Myocyte (in vitro differentiated cells): Measurements from ENCODE around the gene PDK2. TPM values are rescaled to one million over a fixed set of nuclear protein-coding genes. Genes with fewer than 3 reads are reported as not detected.
A peak's percentile ranks its signal among the peaks of the same experiment; 100 is the strongest.

Source experiments
- DNase-seq: peaks from one replicate; pipeline ENCODE4 v3.0.0-alpha.2; 2012; ENCODE audit warnings: low read depth
- total RNA-seq: library from RNA; depleted of rRNA; stranded (reverse); fragments of >200 nt; gene quantifications from 2 replicates; pipeline ENCODE4 v1.2.3, GENCODE V29; 2014

Gene PDK2
- total RNA-seq, 1 donor from 2014 or later = 54.4 TPM

DNA sequence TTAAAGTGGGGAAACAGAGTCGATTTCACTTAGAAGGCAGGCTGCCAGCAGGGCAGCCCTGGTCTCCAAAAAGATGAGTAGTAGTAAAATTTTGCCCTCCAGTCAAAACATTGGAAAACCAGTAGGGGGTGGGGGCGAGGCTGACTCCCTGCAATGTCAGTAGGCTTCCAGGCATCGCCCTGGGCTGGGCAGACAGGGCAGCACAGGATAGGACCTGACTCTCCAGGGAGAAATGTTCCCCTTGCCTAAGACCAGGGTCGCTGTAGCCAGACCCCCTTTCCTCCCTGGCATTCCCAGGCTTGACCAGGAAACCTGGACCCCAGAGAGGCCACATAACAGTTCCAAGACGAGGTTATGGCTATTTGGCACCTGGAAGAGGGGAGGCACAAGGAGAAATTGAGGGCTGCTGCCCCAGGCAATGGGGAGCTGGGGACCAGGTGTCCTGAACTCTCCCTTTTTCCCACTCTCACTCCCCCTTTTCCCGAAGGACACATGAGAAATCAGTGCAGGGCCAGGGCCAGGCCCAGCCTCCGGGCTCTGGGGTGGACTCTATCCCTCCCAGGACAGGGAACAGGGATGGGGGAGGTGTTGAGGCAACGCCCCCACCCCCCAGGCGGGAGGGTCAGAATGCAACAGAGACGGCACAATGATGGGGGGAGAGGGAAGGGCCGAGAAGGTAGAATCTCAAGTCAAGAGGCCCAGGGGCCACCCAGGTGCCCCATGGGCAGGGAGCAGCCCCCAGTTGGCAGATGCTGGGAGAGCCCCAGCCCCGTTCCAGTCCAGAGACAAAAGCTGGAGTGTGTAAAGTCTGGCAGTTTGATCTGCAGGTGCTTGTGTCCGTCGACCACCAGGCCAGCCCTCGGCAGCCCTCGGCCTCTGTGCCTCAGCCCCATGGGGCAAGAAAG, 39.3 kb downstream of the PDK2 start:
- no peak for DNase-seq

GRCh38 chr17:50135316-50136095, 40.4 kb downstream of the PDK2 start:
- no peak for DNase-seq

GRCh38 chr17:50136096-50136687, 41.0 kb downstream of the PDK2 start:
- no peak for DNase-seq

DNA sequence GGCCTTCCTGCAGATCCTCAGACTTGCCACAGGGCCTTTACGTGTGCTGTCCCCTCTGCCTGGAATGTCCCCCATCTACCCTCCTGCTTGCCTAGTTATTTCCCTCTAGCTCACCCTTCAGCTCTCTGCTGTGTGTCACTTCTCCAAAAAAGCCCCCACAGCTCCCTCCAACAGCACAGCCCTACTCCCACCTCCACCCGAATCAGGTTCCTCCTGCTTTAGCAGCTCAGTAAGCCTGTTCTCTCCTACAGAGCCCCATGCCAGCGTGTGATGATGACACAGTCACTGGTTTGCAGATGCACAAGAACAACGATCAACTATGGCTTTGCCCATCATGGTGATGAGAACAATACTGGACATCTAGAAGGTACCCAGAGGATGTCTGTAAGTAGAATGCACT, 41.9 kb downstream of the PDK2 start:
- no peak for DNase-seq

DNA sequence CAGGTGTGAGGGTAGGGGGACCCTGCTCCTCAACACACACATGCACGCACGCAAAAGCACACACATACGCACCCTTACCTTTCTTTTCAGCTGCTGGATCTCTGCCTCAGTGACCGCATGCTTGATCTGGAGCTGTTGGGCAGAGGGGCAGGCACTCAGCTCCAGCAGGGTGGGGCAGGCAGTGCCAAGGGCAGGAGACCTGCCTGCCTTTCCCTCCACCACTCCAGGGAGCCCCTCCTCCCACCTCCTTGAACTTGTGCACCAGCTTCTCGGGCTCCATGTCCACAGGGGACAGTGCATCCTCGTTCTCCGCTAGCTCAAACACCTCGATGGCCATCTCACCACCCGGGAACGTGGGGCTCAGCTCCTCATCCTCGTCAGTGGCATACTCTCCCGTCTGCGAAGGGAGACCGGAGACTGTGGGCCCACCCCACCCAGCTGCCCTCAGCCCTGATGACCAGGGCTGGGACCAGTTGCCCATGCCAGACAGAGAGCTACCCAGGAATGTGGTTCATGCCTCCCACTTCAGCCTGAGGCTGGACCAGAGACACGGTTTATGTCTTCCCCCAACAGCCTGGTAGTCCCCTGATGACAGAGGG, 44.1 kb downstream of the PDK2 start:
- no peak for DNase-seq

GRCh38 chr17:50139950-50140885, 45.1 kb downstream of the PDK2 start:
- peak; percentile 63 for DNase-seq

- no peak for DNase-seq
Observed at GRCh38 chr17:50141026-50141744, 46.0 kb downstream of the PDK2 start.

- DNase-seq = no peak
Observed at GRCh38 chr17:50141745-50142110, 46.6 kb downstream of the PDK2 start.

DNA sequence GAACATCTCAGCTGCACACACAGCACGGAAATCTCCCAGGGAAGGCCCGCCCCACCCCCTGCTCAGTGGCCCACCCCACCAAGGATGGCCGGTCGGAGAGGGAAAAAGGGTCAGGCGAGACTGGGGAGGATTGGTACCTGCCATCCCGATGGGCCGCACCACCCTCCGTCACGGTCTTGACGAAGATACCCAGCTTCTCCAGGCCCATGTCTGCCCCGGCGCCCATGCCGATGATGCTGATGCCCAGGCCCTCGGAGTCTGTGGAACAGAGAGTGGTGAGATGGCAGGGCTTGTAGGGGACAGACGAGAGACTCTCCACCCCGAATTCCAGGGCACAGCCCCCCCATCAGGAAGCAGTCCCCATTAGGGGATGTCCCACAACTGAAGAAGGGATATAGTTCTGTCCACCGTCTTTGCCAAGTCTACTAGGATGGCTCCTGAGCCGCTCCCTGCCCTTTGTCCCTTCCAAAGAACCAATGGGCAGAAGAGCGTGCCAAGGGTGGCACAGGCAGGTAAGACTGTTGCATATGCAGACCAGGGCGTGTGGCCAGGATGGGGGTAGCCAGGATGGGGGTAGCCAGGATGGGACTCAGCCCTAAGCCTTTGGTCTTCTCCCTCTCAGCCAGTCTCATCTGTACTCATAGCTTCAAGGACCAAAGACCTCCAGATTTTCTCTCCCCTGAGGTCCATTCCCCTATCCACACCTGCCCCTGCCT, 48.5 kb downstream of the PDK2 start:
- no peak for DNase-seq

- DNase-seq = no peak
Observed at GRCh38 chr17:50144355-50144754, 49.2 kb downstream of the PDK2 start.

DNA sequence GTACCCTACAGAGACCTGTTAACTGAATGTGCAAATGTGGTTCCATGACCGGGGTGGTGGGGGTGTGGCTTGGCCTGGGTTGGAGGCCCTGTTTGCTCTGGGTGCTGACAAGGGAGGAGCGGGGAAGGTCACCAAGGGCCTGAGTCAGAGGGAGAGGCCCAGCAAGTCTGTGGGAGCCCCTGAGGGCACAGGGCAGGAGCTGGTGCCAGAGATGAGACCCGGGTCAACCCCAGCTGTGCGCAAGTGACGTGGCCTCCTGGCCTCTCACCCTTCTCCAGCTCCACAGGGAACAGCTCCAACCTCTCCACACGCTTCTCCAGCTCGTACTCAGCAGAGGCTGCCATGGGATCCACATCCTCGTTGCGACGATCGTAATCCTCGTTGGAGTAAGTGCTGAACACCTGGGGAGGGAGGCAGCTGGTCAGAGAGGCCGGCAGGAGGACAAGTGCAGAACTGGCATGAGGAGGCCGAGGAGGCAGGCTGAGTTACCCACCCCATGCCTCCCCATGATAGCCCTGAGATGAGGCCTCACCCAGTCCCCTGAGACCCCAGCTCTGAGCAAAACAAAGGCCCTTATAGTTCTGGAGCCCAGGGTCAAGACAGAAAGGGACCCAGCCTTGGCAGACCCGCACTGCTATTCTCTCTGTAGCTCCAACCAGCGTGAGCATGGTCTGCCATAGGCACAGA, 49.8 kb downstream of the PDK2 start:
- no peak for DNase-seq

DNA sequence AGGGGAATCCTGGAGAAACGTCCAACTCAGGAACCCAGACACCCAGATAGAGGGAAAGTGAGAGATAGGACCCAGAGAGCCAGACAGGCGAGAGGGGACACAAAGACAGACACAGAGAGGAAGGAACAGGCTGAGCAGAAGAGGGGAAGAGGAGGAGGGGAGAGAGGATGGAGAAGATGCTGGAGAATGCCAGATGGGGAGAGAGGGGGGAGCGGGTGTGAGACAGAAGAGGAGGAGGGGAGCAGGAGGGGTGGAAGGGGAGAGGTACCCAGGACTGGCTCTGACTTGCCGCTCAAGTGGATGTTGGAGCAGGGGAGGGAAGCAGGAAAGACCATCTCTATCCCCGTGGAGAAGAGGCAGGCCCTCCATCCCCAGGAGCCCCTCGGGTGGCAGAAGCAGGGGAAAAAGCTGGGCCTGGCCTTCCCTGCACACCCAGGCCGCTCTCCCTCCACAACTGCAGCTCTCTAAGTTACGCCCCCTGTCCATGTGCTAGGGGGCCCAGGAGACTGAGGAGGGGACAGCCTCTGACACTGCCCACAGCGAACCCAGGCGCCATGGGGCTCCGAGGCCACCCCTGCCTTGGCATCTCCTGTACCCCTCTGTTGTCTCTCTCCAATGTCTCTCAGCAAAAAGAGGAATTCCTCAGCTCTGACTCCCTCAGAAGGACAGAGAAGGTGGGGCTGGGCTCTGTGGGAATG, 50.5 kb downstream of the PDK2 start:
- DNase-seq = no peak

DNA sequence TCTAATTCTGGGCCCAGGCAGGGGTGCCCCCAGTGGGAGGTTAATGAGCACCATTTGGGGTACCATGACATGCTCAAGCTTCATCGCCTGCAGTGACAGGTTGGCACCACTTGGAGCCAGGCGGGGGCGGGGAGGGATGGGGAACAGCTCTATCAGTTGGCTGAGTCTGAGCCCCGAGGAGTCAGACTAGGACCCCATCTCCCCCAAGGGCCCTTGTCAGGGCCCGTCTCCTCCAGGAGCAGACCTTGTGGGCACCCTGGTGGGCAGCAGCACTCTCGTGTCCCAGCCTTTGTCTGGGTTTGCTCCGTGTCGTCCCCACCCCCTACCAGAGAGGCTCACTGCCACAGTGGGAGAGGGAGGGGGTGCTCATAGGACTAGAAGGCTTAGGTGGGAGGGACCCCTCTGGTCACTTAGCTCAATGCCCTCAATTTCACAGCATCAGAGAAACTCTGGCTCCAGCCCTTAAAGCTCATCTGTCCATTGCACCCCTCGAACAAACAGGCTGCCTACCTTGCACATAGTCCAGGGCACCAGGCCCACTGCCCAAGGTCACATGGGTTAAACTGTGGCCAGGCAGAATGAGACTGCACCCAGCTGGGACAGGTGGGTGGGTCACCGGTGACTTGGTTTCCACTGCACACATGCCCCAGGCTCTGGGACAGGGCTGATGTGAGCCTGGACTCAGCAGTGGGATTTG, 51.2 kb downstream of the PDK2 start:
- no peak for DNase-seq

- DNase-seq = no peak
Observed at GRCh38 chr17:50146927-50147665, 51.9 kb downstream of the PDK2 start.

GRCh38 chr17:50147841-50148225, 52.7 kb downstream of the PDK2 start:
- DNase-seq = peak; percentile 31

GRCh38 chr17:50148226-50149090, 53.3 kb downstream of the PDK2 start:
- peak; percentile 57 for DNase-seq
